Activated T-helper 2 cell treated with anti-CD3 and anti-CD28 coated beads, Interferon-gamma antibody, Interleukin-2, Interleukin-4, amounts not matched to agents 10 μg/mL and 5 μg/mL and 100 μg/mL, durations not matched to agents 14 hours and 24 hours and 36 hours (primary cell): ENCODE results near the gene ZNF536. TPM values are rescaled to one million over a fixed set of nuclear protein-coding genes. Genes with fewer than 3 reads are reported as not detected.
"Not testable (repeated sequence)": the region's sequence is repeated elsewhere in the genome, so short reads cannot be mapped to it uniquely, and the experiment has no call there.

Experiments
- DNase-seq: peaks from one replicate; pipeline ENCODE4 v3.0.0; 2021; ENCODE audit warnings: low spot score
- H3K27ac Mint-ChIP-seq: one replicate; pipeline ENCODE4 v1.8.0; 2021; ENCODE audit warnings: mixed read lengths
- H3K27me3 Mint-ChIP-seq: one replicate; pipeline ENCODE4 v1.8.0; 2021; ENCODE audit warnings: low read depth, mixed read lengths
- H3K36me3 Mint-ChIP-seq: one replicate; pipeline ENCODE4 v1.8.0; 2021; ENCODE audit warnings: low read depth, mixed read lengths
- H3K4me1 Mint-ChIP-seq: one replicate; pipeline ENCODE4 v1.8.0; 2021; ENCODE audit warnings: low read depth, mixed read lengths
- H3K4me3 Mint-ChIP-seq: one replicate; pipeline ENCODE4 v1.8.0; 2021; ENCODE audit warnings: low read depth, mild to moderate bottlenecking, moderate library complexity, mixed read lengths
- H3K9me3 Mint-ChIP-seq: one replicate; pipeline ENCODE4 v1.8.0; 2021; ENCODE audit warnings: mixed read lengths
- intact Hi-C: fragments of 100-400 bp; cut with micrococcal nuclease; formaldehyde crosslinking; loops from one replicate; pipeline ENCODE4 v1.15.1; 2023
- total RNA-seq: library from RNA; stranded (reverse); gene quantifications from 2 replicates; pipeline ENCODE4 v1.2.3, GENCODE V29; 2022

ZNF536 gene
- total RNA-seq, 1 donor from 2014 or later = not detected

DNA sequence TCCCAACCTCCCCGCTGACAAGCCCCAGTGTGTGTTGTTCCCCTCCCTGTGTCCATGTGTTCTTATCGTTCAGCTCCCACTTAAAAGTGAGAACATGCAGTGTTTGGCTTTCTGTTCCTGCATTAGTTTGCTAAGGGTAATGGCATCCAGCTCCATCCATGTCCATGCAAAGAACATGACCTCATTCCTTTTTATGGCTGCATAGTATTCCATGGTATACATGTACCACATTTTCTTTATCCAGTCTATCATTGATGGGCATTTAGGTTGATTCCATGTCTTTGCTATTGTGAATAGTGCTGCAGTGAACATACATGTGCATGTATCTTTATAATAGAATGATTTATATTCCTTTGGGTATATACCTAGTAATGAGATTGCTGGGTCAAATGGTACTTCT, 114.1 kb downstream of the ZNF536 start:
- H3K36me3 Mint-ChIP-seq, H3K4me3 Mint-ChIP-seq, H3K27me3 Mint-ChIP-seq, intact Hi-C loops, DNase-seq, H3K4me1 Mint-ChIP-seq, H3K9me3 Mint-ChIP-seq, H3K27ac Mint-ChIP-seq: not testable (repeated sequence)

DNA sequence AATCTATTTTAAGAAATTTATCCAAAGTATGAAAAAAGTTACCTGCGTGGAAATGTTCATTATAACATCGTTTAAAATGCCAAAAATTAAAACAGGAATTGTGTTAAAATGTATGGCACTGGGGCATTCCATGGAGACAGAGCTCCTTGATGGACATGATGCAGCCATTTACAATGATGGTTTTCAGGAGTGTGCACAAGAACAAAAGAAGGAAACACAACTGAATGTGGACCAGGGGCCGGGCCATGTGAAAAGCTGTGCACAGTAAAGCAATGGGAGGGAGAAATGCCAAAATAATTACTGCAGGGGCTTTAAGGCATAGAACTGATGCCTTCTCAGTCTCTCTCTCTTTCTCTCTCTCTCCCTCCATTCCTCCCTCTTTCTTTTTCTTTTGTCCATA, 115.0 kb downstream of the ZNF536 start:
- no peak overlapping the region for H3K4me3 Mint-ChIP-seq
- no peaks in the 10 kb centered on the region for H3K4me1 Mint-ChIP-seq
- H3K36me3 Mint-ChIP-seq = no peaks in the 10 kb centered on the region
- DNase-seq = no peak
- H3K27ac Mint-ChIP-seq = no peak overlapping the region
- intact Hi-C loops = no loop called here
- no peaks in the 10 kb centered on the region for H3K9me3 Mint-ChIP-seq
- no peaks in the 10 kb centered on the region for H3K27me3 Mint-ChIP-seq

DNA sequence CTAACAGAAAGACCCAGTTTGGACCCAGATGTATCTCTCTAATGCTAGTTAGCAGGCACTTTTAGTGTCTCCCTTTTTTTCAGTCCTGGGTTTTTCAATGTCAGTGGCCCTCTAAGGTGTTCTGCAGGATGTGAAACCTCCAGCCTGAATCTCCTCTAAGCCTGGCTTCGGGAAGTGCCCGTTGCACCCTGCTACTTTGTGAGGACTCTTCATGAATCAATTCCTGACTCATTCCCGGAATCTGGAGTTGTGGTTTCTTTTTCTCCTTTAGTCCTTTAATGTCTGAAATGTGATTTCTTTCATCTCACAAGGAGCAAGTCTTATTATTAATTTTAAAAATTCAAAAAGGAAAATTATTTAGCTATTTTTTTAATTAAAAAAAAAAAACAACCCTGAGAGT, 116.0 kb downstream of the ZNF536 start:
- Mint-ChIP-seq H3K36me3 (no peaks in the 10 kb centered on the region), H3K4me3 (no peak overlapping the region), H3K27ac (no peak overlapping the region), H3K9me3 (no peaks in the 10 kb centered on the region), H3K27me3 (no peaks in the 10 kb centered on the region), H3K4me1 (no peaks in the 10 kb centered on the region)
- intact Hi-C loops = no loop called here
- no peak for DNase-seq

DNA sequence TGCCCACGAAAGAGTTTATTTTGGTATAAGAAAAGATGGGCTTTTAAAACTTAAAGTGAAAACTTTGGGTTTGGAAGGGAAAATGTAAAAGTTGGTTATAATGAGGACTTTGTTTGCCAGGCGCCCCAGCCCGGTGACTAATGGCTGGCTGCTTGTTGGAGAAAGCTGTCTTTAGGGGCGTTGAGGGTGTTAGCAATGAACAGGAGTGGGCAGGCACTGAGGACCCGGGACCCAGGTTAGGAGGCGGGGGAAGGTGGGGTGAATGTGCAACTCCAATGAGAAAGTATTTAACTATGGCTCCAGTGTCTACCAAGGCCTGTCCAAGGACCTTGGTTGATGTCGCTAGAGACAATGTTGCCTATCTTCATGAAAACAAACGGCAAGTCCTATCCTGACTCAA, 118.6 kb downstream of the ZNF536 start:
- Mint-ChIP-seq H3K27ac (no peak overlapping the region), H3K27me3 (no peaks in the 10 kb centered on the region), H3K9me3 (no peaks in the 10 kb centered on the region), H3K4me1 (no peaks in the 10 kb centered on the region), H3K36me3 (no peaks in the 10 kb centered on the region), H3K4me3 (no peak overlapping the region)
- intact Hi-C loops = no loop called here
- no peak for DNase-seq

DNA sequence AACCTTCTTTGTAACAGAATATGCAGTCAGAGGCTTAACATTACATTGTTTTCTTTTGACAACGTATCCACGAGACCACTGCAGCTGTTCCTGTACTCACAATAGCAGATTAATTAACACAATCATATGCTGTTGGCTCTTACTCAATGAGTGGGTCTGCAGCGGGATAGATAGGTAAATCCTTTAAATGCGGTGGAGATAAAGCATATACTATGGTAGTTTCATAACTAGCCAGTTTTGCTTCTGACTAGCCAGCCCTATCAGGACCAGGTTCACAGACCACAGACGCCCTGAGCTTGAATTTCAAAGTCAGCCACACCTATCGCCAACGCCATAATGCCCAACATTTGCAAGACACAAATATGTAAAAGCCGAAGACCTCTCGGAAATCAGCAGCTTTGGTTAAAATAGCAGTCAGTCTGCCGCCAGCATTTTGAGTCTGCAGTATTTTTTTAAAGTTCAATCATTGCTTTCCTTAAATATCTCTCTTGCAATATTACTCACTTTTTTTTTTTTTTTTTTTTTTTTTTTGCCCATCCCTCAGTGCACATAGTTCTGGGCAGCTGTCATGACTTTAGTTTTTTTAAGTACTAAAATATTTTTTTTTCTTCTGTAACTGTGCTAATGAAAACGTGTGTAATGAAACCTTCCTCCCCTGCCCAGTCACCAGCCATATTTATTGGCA, 120.5 kb downstream of the ZNF536 start:
- H3K4me1 Mint-ChIP-seq = no peaks in the 10 kb centered on the region
- no peak overlapping the region for H3K4me3 Mint-ChIP-seq
- intact Hi-C loops = no loop called here
- H3K9me3 Mint-ChIP-seq = no peaks in the 10 kb centered on the region
- H3K27ac Mint-ChIP-seq = no peak overlapping the region
- DNase-seq = no peak
- H3K27me3 Mint-ChIP-seq = no peaks in the 10 kb centered on the region
- H3K36me3 Mint-ChIP-seq = no peaks in the 10 kb centered on the region

DNA sequence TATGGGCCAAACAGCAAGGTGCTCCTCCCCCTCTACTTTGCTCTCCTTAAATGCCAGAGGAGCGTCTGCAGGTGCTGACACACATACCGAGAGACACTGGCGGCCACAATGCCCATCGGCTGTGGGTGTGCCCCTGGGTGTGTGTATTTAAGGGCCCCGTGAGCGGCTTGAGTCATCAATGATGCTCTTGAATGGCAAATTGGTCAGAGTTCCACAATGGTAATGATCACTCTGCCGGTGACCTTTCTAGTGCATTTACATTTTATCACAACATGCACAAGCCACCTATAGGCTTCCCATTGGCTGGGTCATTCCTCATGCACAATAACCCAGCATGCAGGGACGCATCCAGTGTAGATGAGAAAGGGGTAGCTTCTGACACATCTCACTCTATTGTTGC, 124.8 kb downstream of the ZNF536 start:
- Mint-ChIP-seq H3K4me3 (no peak overlapping the region), H3K27me3 (no peaks in the 10 kb centered on the region), H3K27ac (no peak overlapping the region), H3K9me3 (no peaks in the 10 kb centered on the region), H3K4me1 (no peaks in the 10 kb centered on the region), H3K36me3 (no peaks in the 10 kb centered on the region)
- no peak for DNase-seq
- intact Hi-C loops = no loop called here

DNA sequence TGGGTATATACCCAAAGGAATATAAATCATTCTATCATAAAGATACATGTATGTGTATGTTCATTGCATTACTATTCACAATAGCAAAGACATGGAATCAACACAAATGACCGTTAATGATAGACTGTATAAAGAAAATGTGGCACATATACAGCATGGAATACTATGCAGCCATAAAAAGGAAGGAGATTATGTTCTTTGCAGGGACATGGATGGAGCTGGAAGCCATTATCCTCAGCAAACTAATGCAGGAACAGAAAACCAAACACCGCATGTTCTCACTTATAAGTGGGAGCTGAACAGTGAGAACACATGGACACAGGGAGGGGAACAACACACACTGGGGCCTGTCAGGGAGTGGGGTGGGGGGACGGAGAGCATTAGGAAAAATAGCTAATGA, 125.9 kb downstream of the ZNF536 start:
- H3K27me3 Mint-ChIP-seq, H3K36me3 Mint-ChIP-seq, DNase-seq, H3K4me1 Mint-ChIP-seq, intact Hi-C loops, H3K4me3 Mint-ChIP-seq, H3K9me3 Mint-ChIP-seq, H3K27ac Mint-ChIP-seq: not testable (repeated sequence)

DNA sequence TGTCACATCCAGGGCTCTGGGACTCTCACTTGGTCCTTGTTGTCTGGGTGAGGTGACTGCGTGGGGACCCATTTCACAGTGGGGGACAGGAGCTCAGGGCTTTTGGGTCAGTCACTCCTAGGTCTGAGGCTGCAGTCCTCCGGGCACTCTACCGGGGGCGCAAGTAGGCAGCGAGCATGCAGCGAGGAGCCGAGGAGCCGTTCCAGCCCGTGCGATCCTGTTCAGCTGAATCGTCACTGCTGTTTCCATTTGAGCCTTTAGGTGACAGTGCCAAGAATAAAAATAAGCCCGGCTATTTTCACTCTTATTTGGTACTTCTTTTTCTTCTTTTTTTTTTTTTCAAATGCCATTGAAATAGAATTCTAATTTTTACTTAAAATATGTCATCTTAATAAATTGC, 126.5 kb downstream of the ZNF536 start:
- no peak overlapping the region for H3K27ac Mint-ChIP-seq
- no peaks in the 10 kb centered on the region for H3K27me3 Mint-ChIP-seq
- intact Hi-C loops = no loop called here
- H3K4me1 Mint-ChIP-seq = no peaks in the 10 kb centered on the region
- H3K36me3 Mint-ChIP-seq = no peaks in the 10 kb centered on the region
- H3K4me3 Mint-ChIP-seq = no peak overlapping the region
- no peaks in the 10 kb centered on the region for H3K9me3 Mint-ChIP-seq
- no peak for DNase-seq

DNA sequence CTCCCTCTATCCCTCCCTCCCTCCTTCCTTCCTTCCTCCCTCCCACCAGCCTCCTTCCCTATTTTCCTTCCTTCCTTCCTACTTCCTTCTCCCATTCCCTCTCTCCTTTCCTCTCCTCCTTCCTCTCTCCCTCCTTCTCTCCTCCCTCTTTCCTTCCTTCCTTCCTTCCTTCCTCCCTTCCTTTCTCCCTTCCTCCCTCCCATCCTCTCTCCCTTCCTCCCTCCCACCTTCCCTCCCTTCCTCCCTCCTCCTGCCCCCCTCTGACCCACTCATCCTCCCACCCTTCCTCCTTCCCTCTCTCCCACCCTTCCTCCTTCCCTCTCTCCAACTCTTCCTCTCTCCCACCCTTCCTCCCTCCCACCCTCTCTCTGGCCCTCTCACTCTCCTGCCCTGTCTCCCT, 132.1 kb downstream of the ZNF536 start:
- no peak overlapping the region for H3K4me3 Mint-ChIP-seq
- no peak overlapping the region for H3K27ac Mint-ChIP-seq
- H3K9me3 Mint-ChIP-seq = no peaks in the 10 kb centered on the region
- DNase-seq = no peak
- no peaks in the 10 kb centered on the region for H3K4me1 Mint-ChIP-seq
- no peaks in the 10 kb centered on the region for H3K36me3 Mint-ChIP-seq
- H3K27me3 Mint-ChIP-seq = no peaks in the 10 kb centered on the region
- intact Hi-C loops = no loop called here

DNA sequence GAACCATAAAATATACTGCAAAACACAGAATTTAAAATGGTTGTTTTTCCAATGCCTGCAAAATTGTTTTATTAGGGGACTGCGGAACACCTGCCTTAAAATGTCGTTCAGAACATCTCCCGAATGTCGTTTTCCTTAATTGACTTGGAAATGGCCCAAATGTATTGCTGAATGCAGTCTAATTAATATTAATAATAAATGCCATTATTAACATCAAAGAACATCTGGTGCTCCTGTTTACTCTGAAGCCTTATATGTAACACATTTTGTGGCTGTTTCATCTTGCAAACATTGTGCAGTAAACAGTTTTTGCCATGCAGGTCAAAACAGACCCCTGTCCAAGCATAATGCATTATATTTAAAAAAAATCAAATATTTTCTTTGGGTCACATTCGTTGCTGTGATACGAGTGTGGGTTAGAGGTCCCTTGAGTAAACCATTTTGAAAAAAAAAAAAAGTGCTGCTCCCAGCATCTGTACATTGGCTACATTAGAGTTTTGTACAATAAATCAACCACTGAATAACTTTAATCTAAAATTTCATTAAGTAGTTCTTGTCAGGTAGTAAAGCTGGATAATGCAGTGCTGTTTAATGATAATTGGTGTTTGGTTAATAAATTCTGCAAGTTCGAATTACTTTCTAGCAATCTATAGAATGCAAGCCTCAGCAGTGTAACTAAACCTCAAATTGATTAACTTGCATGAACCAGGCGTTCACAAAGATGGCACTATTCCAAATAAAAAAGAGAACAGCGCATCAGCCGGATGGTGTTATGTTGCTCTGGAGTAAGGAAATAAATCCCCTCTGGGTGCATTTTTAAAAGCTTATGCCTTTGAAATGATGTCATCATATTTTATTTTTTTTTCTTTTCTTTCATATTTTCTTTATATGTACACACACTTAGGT, 140.2 kb downstream of the ZNF536 start:
- no peaks in the 10 kb centered on the region for H3K27me3 Mint-ChIP-seq
- no peaks in the 10 kb centered on the region for H3K4me1 Mint-ChIP-seq
- H3K4me3 Mint-ChIP-seq = no peak overlapping the region
- no peak for DNase-seq
- intact Hi-C loops = no loop called here
- H3K36me3 Mint-ChIP-seq = no peaks in the 10 kb centered on the region
- no peaks in the 10 kb centered on the region for H3K9me3 Mint-ChIP-seq
- no peak overlapping the region for H3K27ac Mint-ChIP-seq

DNA sequence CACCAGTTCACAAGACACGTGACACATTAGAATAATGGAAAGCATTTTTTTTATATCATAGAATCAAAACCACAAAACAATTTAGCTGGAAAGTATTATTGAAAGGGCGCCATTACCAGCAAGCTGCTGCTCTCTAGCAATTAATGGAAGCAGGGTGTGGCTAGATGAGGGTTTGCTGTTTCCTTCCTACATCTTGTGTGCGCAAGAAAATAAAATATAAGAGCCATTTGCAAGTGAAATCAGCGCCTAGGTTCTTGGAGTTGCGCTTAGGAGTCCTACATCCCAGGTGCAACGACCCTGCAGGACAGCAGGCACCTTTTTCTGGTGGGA, 140.9 kb downstream of the ZNF536 start:
- Mint-ChIP-seq H3K36me3 (no peaks in the 10 kb centered on the region), H3K27ac (no peak overlapping the region), H3K9me3 (no peaks in the 10 kb centered on the region), H3K27me3 (no peaks in the 10 kb centered on the region), H3K4me1 (no peaks in the 10 kb centered on the region), H3K4me3 (no peak overlapping the region)
- DNase-seq = no peak
- intact Hi-C loops = no loop called here

DNA sequence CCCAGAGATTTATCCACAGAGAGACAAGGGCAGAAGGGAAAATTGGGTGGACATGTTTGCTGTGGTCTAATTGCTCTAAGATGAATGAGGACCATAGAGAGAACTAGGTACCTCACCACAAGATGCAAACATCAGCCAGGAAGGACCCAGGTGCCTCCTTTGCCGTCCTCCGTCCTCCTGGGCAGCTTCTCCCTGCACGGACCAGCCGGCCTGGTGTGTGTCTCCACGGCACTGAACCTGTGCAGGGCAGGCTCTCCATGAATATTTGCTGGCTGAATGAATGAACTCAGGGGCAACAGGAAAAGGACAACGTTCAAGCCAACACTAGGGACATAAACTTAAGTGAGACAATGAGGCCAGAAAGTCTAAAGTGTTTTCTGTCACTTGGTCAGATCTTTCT, 143.9 kb downstream of the ZNF536 start:
- no peaks in the 10 kb centered on the region for H3K9me3 Mint-ChIP-seq
- no peak overlapping the region for H3K27ac Mint-ChIP-seq
- intact Hi-C loops = no loop called here
- no peaks in the 10 kb centered on the region for H3K4me1 Mint-ChIP-seq
- no peaks in the 10 kb centered on the region for H3K27me3 Mint-ChIP-seq
- no peaks in the 10 kb centered on the region for H3K36me3 Mint-ChIP-seq
- DNase-seq = no peak
- H3K4me3 Mint-ChIP-seq = no peak overlapping the region

DNA sequence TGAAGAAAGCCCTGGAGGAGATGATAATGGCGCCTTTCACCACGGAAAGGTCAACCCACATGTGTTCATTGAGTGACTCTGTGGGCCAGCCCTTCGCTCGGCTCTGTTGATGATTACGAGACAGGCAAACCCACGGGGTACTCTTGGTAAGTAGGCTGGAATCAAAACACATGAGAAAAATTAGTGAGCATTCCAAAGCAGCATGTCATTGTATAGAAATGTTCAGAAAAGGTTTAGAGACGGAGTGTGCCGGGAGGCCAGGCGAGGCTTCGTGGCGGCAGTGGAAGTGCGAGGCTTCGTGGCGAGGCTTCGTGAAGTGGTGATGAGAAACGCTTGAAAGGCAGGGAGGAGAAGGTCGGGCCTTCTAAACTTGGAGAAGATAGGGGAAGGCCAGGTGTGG, 144.3 kb downstream of the ZNF536 start:
- Mint-ChIP-seq H3K4me3 (no peak overlapping the region), H3K9me3 (no peaks in the 10 kb centered on the region), H3K27ac (no peak overlapping the region), H3K27me3 (no peaks in the 10 kb centered on the region), H3K36me3 (no peaks in the 10 kb centered on the region), H3K4me1 (no peaks in the 10 kb centered on the region)
- intact Hi-C loops = no loop called here
- no peak for DNase-seq
